ENCODE data around the gene TEX14.

The TEX14 gene

GRCh38 chr17:58630883-58631522 is 60.8 kb downstream of the TEX14 start:
- in situ Hi-C loops (cut with HindIII; ENCODE audit: low pct_unique_long_range_greater_than_20kb, low sequenced_read_pairs) = no loop called here
- DNase-seq (ENCODE audit: low read depth in 1 of 2, low spot score in 1 of 2) = no peak

GRCh38 chr17:58626905-58627304 is 64.9 kb downstream of the TEX14 start:
- in situ Hi-C loops (cut with HindIII; ENCODE audit: low pct_unique_long_range_greater_than_20kb, low sequenced_read_pairs) = no loop called here
- TF ChIP-seq JUND (IDR thresholded peaks at IDR 0.05; ENCODE audit: low read depth) = no peak
- DNase-seq (ENCODE audit: low read depth in 1 of 2, low spot score in 1 of 2) = no peak

More at GRCh38 chr17:58630883-58631522, 60.8 kb downstream of the TEX14 start:
- no peak for TF ChIP-seq JUND (IDR thresholded peaks at IDR 0.05; ENCODE audit: low read depth)

GRCh38 chr17:58624751-58625150 is 67.1 kb downstream of the TEX14 start:
- in situ Hi-C loops (cut with HindIII; ENCODE audit: low pct_unique_long_range_greater_than_20kb, low sequenced_read_pairs) = no loop called here
- peak in 1 of 2 experiments; percentile 31 for DNase-seq (ENCODE audit: low read depth in 1 of 2, low spot score in 1 of 2)
- no peak for TF ChIP-seq JUND (IDR thresholded peaks at IDR 0.05; ENCODE audit: low read depth)

- no peak for TF ChIP-seq JUND (IDR thresholded peaks at IDR 0.05; ENCODE audit: low read depth)
- DNase-seq (ENCODE audit: low read depth in 1 of 2, low spot score in 1 of 2) = no peak
- in situ Hi-C loops (cut with HindIII; ENCODE audit: low pct_unique_long_range_greater_than_20kb, low sequenced_read_pairs) = no loop called here
Measured at GRCh38 chr17:58621174-58621573, 70.7 kb downstream of the TEX14 start.

GRCh38 chr17:58618336-58618735 is 73.5 kb downstream of the TEX14 start:
- TF ChIP-seq JUND (IDR thresholded peaks at IDR 0.05; ENCODE audit: low read depth) = no peak
- in situ Hi-C loops (cut with HindIII; ENCODE audit: low pct_unique_long_range_greater_than_20kb, low sequenced_read_pairs) = no loop called here
- no peak for DNase-seq (ENCODE audit: low read depth in 1 of 2, low spot score in 1 of 2)

- no peak for TF ChIP-seq JUND (IDR thresholded peaks at IDR 0.05; ENCODE audit: low read depth)
- in situ Hi-C loops (cut with HindIII; ENCODE audit: low pct_unique_long_range_greater_than_20kb, low sequenced_read_pairs) = no loop called here
- no peak for DNase-seq (ENCODE audit: low read depth in 1 of 2, low spot score in 1 of 2)
Measured at GRCh38 chr17:58617563-58617962, 74.3 kb downstream of the TEX14 start.

- in situ Hi-C loops (cut with HindIII; ENCODE audit: low pct_unique_long_range_greater_than_20kb, low sequenced_read_pairs) = no loop called here
- DNase-seq (ENCODE audit: low read depth in 1 of 2, low spot score in 1 of 2) = no peak
- no peak for TF ChIP-seq JUND (IDR thresholded peaks at IDR 0.05; ENCODE audit: low read depth)
Measured at GRCh38 chr17:58615768-58616659, 75.8 kb downstream of the TEX14 start.

- in situ Hi-C loops (cut with HindIII; ENCODE audit: low pct_unique_long_range_greater_than_20kb, low sequenced_read_pairs) = no loop called here
- TF ChIP-seq JUND (IDR thresholded peaks at IDR 0.05; ENCODE audit: low read depth) = no peak
- DNase-seq (ENCODE audit: low read depth in 1 of 2, low spot score in 1 of 2) = no peak
Measured at GRCh38 chr17:58614859-58615459, 76.9 kb downstream of the TEX14 start.

GRCh38 chr17:58611331-58611730 is 80.5 kb downstream of the TEX14 start:
- DNase-seq (ENCODE audit: low read depth in 1 of 2, low spot score in 1 of 2) = no peak
- in situ Hi-C loops (cut with HindIII; ENCODE audit: low pct_unique_long_range_greater_than_20kb, low sequenced_read_pairs) = no loop called here
- TF ChIP-seq JUND (IDR thresholded peaks at IDR 0.05; ENCODE audit: low read depth) = no peak

GRCh38 chr17:58606934-58607333 is 84.9 kb downstream of the TEX14 start:
- in situ Hi-C loops (cut with HindIII; ENCODE audit: low pct_unique_long_range_greater_than_20kb, low sequenced_read_pairs) = no loop called here
- TF ChIP-seq JUND (IDR thresholded peaks at IDR 0.05; ENCODE audit: low read depth) = no peak
- no peak for DNase-seq (ENCODE audit: low read depth in 1 of 2, low spot score in 1 of 2)

- in situ Hi-C loops (cut with HindIII; ENCODE audit: low pct_unique_long_range_greater_than_20kb, low sequenced_read_pairs) = no loop called here
- no peak for DNase-seq (ENCODE audit: low read depth in 1 of 2, low spot score in 1 of 2)
- no peak for TF ChIP-seq JUND (IDR thresholded peaks at IDR 0.05; ENCODE audit: low read depth)
Measured at GRCh38 chr17:58605986-58606385, 85.9 kb downstream of the TEX14 start.

- in situ Hi-C loops (cut with HindIII; ENCODE audit: low pct_unique_long_range_greater_than_20kb, low sequenced_read_pairs) = no loop called here
- TF ChIP-seq JUND (IDR thresholded peaks at IDR 0.05; ENCODE audit: low read depth) = no peak
Measured at GRCh38 chr17:58605470-58605869, 86.4 kb downstream of the TEX14 start.

GRCh38 chr17:58601976-58602375 is 89.9 kb downstream of the TEX14 start:
- no peak for TF ChIP-seq JUND (IDR thresholded peaks at IDR 0.05; ENCODE audit: low read depth)
- no peak for DNase-seq (ENCODE audit: low read depth in 1 of 2, low spot score in 1 of 2)
- in situ Hi-C loops (cut with HindIII; ENCODE audit: low pct_unique_long_range_greater_than_20kb, low sequenced_read_pairs) = no loop called here

More at GRCh38 chr17:58605470-58605869, 86.4 kb downstream of the TEX14 start:
- no peak for DNase-seq (ENCODE audit: low read depth in 1 of 2, low spot score in 1 of 2)

Data from T47D (cell line).